ENCODE data around the gene HACD3.
"Not testable (repeated sequence)": the region's sequence is repeated elsewhere in the genome, so short reads cannot be mapped to it uniquely, and the experiment has no call there.

The HACD3 gene

DNA sequence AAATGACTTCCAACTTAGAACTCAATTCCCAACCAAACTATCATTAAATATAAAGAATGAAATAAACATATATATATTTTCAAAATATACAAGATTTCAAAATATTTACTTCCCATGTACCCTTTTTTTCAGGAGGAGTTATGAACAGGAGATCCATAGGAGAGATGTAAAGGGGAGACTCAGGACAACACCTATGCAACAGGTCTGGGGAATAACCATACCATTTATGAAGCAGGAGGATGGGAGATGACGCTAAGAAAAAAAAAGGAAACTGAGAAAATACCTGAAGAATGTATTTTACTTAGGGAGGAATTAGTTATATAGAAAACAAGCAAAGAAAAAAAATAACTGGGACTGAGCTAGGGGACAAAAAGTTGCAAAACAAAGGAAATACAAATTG, 56.8 kb downstream of the HACD3 start:
- DNase-seq, result no peak
- Mint-ChIP-seq H3K27ac (peak overlapping the region in 1 of 2 donors; percentile 27), H3K4me3 (no peak overlapping the region), H3K4me1 (ENCODE audit: low read depth in 2 of 2) (peaks cover 9 to 27% of the 10 kb centered on the region in 2 donors), H3K9me3 (no peaks in the 10 kb centered on the region), H3K27me3 (no peaks in the 10 kb centered on the region), H3K36me3 (ENCODE audit: insufficient read depth) (peaks cover 43% of the 10 kb centered on the region)
- ATAC-seq (replicated peaks), result no peak

DNA sequence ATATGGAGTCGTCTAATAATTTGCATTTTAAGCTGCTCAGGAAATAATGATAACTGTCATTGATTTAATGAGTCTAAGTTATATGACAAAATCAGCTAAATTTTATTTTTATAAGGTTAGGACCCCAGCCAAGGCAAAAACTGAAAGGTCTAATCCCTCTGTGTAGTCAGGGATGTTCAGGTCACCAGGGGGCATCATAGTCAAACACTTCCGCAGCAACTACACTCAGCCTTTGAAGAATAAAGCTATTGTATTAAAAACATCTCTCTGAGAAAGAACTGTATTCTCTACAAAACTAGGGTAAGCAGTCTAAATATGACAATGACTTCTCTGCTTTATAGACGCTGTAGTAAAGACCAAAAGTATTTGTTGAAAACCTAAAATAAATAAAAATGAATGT, 65.7 kb downstream of the HACD3 start:
- H3K27me3 Mint-ChIP-seq, result no peaks in the 10 kb centered on the region
- DNase-seq (peak in 1 of 3 experiments; percentile 7), ATAC-seq (replicated peaks) (no peak)
- H3K4me3 Mint-ChIP-seq, result no peak overlapping the region
- H3K4me1 Mint-ChIP-seq (ENCODE audit: low read depth in 2 of 2), result no peaks in the 10 kb centered on the region
- peaks cover 54% of the 10 kb centered on the region for H3K36me3 Mint-ChIP-seq (ENCODE audit: insufficient read depth)
- no peak overlapping the region for H3K27ac Mint-ChIP-seq
- H3K9me3 Mint-ChIP-seq, result no peaks in the 10 kb centered on the region

DNA sequence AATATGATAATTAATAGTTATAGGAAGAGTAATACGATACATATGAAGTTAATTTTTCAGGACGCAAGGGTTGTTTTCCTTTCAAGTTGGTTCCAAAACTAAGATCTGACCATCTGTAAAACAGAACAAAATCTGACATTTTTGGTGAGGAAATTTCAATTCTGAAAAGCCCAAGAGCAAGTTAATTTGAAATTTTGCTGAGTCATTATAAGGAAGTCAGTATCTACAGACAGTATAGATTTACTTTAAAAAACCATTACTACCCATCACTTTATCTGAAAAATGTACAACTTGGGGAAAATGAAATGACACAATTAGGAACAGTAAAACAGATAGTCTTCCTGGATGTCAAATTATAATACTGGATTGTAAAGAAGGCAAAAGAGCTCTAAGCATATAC, 68.2 kb downstream of the HACD3 start:
- ATAC-seq (replicated peaks), result no peak
- Mint-ChIP-seq H3K9me3 (no peaks in the 10 kb centered on the region), H3K4me1 (ENCODE audit: low read depth in 2 of 2) (no peaks in the 10 kb centered on the region), H3K27ac (no peak overlapping the region), H3K4me3 (no peak overlapping the region), H3K36me3 (ENCODE audit: insufficient read depth) (peaks cover 52% of the 10 kb centered on the region), H3K27me3 (no peaks in the 10 kb centered on the region)
- no peak for DNase-seq

DNA sequence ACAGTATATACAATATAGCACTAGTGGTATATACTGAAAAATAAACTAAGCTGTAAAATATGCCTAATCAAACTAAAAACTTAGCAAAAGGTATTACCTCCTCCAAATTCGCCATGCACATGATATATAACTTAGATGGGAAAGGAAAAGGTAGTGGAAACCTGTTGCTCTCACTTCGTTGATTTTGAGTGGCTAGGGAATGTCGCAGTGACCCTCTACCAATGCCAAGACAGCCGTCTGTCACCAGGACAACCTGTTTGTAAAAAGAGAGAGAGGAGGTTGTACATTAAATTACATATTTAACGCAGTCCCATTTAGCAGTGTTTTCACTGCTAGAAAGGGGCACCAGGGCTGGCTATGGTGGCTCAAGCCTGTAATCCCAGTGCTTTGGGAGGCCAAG, 69.4 kb downstream of the HACD3 start:
- H3K9me3 Mint-ChIP-seq, result no peaks in the 10 kb centered on the region
- H3K4me3 Mint-ChIP-seq, result no peak overlapping the region
- peaks cover 51% of the 10 kb centered on the region for H3K36me3 Mint-ChIP-seq (ENCODE audit: insufficient read depth)
- H3K4me1 Mint-ChIP-seq (ENCODE audit: low read depth in 2 of 2), result no peaks in the 10 kb centered on the region
- DNase-seq (no peak), ATAC-seq (replicated peaks) (no peak)
- H3K27me3 Mint-ChIP-seq, result no peaks in the 10 kb centered on the region
- no peak overlapping the region for H3K27ac Mint-ChIP-seq

DNA sequence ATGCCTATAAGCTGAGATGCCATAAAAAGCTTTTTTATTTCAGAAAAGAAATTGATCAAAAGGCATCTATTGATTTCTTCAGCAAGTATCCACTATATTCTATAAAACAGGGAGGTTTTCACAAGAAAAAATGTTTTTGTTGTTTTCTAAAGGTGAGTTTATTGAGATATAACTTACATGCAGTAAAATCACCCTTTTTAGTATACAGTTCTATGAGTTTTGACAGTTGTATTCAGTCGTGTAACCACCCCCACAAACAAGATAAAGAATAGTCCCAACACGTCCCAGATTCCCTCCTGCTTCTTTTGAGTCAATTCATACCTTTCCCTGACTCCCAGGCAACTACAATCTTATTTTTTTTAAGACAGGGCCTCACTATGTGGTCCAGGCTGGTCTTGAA, 72.9 kb downstream of the HACD3 start:
- no peak overlapping the region for H3K27ac Mint-ChIP-seq

DNA sequence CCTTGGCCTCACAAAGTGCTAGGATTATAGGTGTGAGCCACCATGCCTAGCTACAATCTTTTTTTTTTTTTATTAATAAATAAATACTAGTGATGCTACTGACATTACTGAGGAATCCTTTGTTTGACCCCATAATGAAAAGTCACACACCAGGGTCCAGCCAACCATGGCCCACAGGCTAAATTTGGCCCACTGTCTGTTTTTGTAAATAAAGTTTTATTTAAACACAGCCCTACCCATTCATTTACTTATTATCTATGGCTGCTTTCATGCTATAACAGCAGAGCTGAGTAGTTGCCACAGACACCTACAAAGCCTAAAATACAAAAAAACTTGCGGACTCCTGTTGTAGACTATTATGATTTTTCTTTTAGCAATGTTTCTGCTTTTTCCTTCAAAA, 73.3 kb downstream of the HACD3 start:
- no peaks in the 10 kb centered on the region for H3K27me3 Mint-ChIP-seq
- H3K36me3 Mint-ChIP-seq (ENCODE audit: insufficient read depth), result peaks cover 52% of the 10 kb centered on the region

More for the DNA sequence above, 72.9 kb downstream of the HACD3 start:
- H3K4me3 Mint-ChIP-seq, result no peak overlapping the region
- DNase-seq, result no peak
- H3K4me1 Mint-ChIP-seq (ENCODE audit: low read depth in 2 of 2), result peaks cover 0 to 3% of the 10 kb centered on the region in 2 donors
- no peaks in the 10 kb centered on the region for H3K9me3 Mint-ChIP-seq
- H3K36me3 Mint-ChIP-seq (ENCODE audit: insufficient read depth), result peaks cover 56% of the 10 kb centered on the region
- no peak for ATAC-seq (replicated peaks)
- no peaks in the 10 kb centered on the region for H3K27me3 Mint-ChIP-seq

DNA sequence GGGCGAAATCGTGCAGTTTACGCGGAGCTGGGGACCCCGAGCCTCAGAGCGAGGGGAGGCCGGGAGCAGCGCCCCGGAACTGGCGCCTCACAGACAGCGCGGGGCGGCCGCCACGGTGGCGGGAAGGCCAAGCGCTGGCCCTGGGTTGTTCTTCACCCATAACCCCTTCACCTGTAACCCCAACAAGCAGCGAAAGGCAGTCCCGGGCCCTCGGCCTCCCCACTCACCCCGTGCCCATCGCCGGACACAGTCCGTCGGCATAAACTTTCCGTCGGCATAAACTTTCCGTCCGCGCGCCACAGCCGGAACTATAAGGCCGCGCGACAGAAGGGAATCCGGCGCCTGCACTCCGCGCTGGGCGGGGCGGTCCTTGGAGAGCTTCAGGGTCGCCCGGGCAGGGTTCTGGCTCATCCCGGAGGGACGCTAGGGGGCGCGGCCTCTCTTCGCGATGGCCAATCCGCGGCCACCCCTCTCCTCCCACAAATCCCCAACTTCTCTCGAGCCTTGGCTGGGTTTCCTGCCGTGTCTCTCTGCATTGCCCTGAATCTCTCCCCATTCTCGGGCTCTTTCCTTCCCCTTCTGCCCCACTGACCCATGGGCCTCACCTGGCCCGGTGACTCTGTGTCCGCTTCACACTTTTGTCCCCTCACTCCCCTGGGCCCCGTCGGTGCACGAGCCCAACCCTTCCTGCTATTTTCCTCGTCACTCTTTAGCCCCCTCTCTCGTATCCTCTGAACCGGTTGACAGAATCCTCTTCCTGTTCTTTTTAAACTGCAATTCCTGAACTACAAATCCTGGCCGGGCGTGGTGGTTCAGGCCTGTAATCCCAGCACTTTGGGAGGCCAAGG, 80.8 kb downstream of the HACD3 start, which contains the start of gene INTS14:
Gene INTS14 (minus strand): TSS at position 261 of the 848 bp plus-strand sequence. CDS start 3,751 bp downstream, outside the sequence.
- Mint-ChIP-seq H3K27ac (peak within 1 kb of the TSS; percentile 97 to 99), H3K27me3 (no peaks in the 10 kb centered on the region), H3K4me1 (ENCODE audit: low read depth in 2 of 2) (peaks cover 26 to 35% of the 10 kb centered on the region in 2 donors), H3K36me3 (ENCODE audit: insufficient read depth) (peaks cover 20% of the 10 kb centered on the region), H3K9me3 (no peaks in the 10 kb centered on the region), H3K4me3 (peak within 1 kb of the TSS; percentile 90 to 98)
- DNase-seq, result peak; percentile 85 to 86 (median 85)
- ATAC-seq (replicated peaks), result peak; percentile 93

More for the DNA sequence above, 73.3 kb downstream of the HACD3 start:
- Mint-ChIP-seq H3K9me3 (no peaks in the 10 kb centered on the region), H3K27ac (no peak overlapping the region), H3K4me1 (ENCODE audit: low read depth in 2 of 2) (peaks cover 0 to 3% of the 10 kb centered on the region in 2 donors), H3K4me3 (no peak overlapping the region)
- ATAC-seq (replicated peaks) (no peak), DNase-seq (no peak)

DNA sequence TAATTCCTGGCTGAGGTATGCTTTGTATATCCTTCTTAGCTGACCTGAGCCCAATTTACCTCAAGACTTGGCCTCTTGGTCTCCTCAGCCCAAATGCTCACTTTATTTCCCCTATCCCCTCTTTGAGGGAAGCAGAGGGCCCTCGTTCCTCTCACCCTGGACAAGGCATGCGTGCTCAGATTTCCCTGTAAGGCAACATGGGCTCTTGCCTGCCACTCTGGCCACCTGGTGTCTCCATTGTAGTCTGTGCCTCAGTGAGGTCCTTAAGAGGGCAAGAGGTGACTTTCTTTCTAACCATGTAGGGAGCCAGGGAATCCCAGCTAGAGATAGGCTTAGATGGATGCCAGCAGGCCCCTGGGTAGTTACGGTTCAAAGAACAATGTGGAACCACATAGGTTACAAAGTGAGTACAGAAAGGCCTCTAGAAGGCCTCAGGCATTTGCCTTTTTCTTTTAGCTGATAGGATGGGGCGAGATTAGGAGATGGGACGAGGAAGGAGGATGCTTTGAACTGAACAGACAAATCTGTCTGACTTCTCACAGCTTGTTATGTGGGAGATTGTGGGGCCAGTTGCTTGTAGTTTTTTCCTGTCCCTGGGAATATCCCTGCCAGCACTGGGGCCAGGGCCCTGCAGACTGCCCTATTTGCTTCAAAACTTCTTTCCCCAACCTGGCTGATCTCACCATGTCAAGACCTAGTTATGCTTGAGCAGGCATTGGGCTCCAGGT, 81.8 kb downstream of the HACD3 start:
- DNase-seq, result no peak
- Mint-ChIP-seq H3K4me3 (peak overlapping the region; percentile 90 to 98), H3K4me1 (ENCODE audit: low read depth in 2 of 2) (peaks cover 26 to 32% of the 10 kb centered on the region in 2 donors), H3K27me3 (no peaks in the 10 kb centered on the region), H3K9me3 (no peaks in the 10 kb centered on the region), H3K27ac (peak overlapping the region; percentile 97 to 99), H3K36me3 (ENCODE audit: insufficient read depth) (peaks cover 16% of the 10 kb centered on the region)
- no peak for ATAC-seq (replicated peaks)

DNA sequence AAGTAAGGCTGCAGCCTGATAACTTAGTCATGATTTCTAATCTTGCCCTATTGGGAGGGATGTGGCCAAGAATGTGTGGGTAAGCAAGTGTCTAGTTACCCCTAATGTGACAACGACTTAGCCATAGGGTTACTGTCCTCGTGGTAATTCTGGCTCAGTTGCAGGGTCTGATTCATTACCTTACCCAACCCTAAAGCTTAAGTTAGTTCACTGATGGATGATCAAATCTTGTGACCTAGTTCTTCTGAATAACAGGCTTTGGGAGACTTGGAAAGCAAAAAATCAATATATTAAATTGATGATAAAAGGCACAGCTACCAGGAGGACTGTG, 82.3 kb downstream of the HACD3 start:
- Mint-ChIP-seq H3K27ac (peak overlapping the region; percentile 97 to 99), H3K27me3 (no peaks in the 10 kb centered on the region), H3K4me1 (ENCODE audit: low read depth in 2 of 2) (peaks cover 26 to 32% of the 10 kb centered on the region in 2 donors), H3K4me3 (peak overlapping the region; percentile 90 to 98), H3K36me3 (ENCODE audit: insufficient read depth) (peaks cover 16% of the 10 kb centered on the region), H3K9me3 (no peaks in the 10 kb centered on the region)
- DNase-seq, result no peak
- no peak for ATAC-seq (replicated peaks)

DNA sequence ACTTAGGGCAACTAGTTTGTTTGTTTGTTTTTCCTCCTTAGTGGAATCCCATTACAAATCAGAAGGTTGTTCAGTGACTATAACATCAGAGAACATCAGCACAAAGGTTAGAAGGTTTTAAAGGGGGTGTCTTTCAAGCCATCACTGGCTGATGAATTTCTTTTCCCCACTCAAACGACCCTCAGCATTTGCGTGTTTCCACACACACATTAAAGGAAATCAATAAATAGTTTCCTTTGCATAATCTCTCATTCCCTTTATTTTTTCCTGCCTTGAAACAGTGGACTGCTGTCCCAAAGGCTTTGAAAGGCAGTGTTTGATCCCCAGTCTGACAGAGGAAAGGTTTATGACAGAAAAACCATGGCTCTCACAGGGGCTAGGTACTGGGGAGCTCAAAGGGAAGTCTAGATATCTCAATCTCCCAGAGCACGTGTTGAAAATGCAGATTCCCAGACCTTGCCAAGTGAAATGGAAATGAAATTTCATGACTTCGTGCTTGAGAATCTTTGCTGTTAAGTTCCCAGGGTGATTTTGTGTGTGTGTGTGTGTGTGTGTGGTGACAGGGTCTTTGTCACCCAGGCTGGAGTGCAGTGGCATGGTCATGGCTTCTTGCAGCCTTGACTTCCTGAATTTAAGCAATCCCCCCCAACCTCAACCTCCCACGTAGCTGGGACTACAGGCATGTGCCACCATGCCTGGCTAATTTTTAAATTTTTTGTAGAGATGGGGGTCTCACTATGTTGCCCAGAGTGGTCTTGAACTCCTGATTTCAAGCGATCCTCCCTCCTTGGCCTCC, 82.9 kb downstream of the HACD3 start:
- Mint-ChIP-seq H3K9me3 (no peaks in the 10 kb centered on the region), H3K27ac (peak overlapping the region in 1 of 2 donors; percentile 99), H3K4me3 (no peak overlapping the region), H3K27me3 (no peaks in the 10 kb centered on the region), H3K36me3 (ENCODE audit: insufficient read depth) (peaks cover 16% of the 10 kb centered on the region), H3K4me1 (ENCODE audit: low read depth in 2 of 2) (peaks cover 26 to 32% of the 10 kb centered on the region in 2 donors)
- no peak for DNase-seq
- ATAC-seq (replicated peaks), result no peak

DNA sequence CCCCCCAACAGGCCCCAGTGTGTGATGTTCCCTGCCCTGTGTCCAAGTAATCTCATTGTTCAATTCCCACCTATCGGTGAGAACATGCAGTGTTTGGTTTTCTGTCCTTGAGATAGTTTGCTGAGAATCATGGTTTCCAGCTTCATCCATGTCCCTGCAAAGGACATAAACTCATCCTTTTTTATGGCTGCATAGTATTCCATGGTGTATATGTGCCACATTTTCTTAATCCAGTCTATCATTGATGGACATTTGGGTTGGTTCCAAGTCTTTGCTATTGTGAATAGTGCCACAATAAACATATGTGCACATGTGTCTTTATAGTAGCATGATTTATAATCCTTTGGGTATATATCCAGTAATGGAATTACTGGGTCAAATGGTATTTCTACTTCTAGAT, 85.6 kb downstream of the HACD3 start:
- H3K4me3 Mint-ChIP-seq; H3K27me3 Mint-ChIP-seq; H3K36me3 Mint-ChIP-seq (ENCODE audit: insufficient read depth); H3K27ac Mint-ChIP-seq; DNase-seq; ATAC-seq (replicated peaks); H3K9me3 Mint-ChIP-seq: not testable (repeated sequence)
- H3K4me1 Mint-ChIP-seq (ENCODE audit: low read depth in 2 of 2), result peaks cover 17 to 20% of the 10 kb centered on the region in 2 donors

DNA sequence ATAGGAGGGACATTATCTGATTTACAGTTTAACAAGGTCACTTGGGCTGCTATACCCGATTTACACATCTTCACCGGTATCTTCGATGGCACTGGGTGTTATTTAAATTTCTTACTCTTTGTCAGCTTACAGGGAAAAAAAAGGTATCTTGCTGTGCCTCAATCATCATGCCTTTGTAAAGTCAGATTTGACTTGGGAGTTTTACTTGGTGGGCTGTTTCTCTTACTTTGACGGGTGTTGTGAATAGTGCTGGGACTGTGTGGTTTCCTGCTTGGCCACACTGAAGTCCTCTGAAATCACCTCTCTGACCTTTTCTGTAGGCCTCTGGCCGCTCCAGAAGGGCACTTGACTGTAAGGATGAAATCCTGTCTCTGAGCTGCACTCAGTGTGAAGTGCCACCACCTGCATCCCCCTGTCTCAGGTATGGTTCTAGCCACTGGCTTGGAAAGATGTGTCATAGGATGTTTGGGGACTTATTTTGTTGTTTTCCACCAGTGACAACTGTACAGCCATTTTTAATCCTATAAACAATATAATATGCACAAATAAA, 88.4 kb downstream of the HACD3 start:
- Mint-ChIP-seq H3K36me3 (ENCODE audit: insufficient read depth) (no peaks in the 10 kb centered on the region), H3K9me3 (no peaks in the 10 kb centered on the region), H3K27ac (no peak overlapping the region), H3K4me1 (ENCODE audit: low read depth in 2 of 2) (peaks cover 3 to 4% of the 10 kb centered on the region in 2 donors), H3K4me3 (no peak overlapping the region), H3K27me3 (no peaks in the 10 kb centered on the region)
- ATAC-seq (replicated peaks), result no peak
- no peak for DNase-seq
